ENCODE data around the gene MAD2L1BP. TPM values are rescaled to one million over a fixed set of nuclear protein-coding genes. Genes with fewer than 3 reads are reported as not detected.

The MAD2L1BP gene
- total and polyA plus RNA-seq, 2 of the 13 experiments (the other 11 are each of a cell fraction or from before 2014, with no cell fraction given) = 54.2 to 55.5 TPM

- TF ChIP-seq AKNA (CRISPR knock-in tag; IDR thresholded peaks at IDR 0.05; ENCODE audit: borderline replicate concordance) = no peak
- TF ChIP-seq LRRFIP1 (CRISPR knock-in tag; conservative IDR thresholded peaks at IDR 0.05) = no peak
- no peak for TF ChIP-seq GLI4 (CRISPR knock-in tag; IDR thresholded peaks at IDR 0.05; ENCODE audit: borderline replicate concordance)
- no peak for TF ChIP-seq ZNF260 (CRISPR knock-in tag; IDR thresholded peaks at IDR 0.05; ENCODE audit: borderline replicate concordance, low read depth)
- TF ChIP-seq ZNF772 (CRISPR knock-in tag; IDR thresholded peaks at IDR 0.05) = no peak; the same call in 1 of the 2 replicates
- peak; percentile 86; the same call in 1 of the 2 replicates for TF ChIP-seq ZNF275 (CRISPR knock-in tag; IDR thresholded peaks at IDR 0.05; ENCODE audit: borderline replicate concordance)
- TF ChIP-seq ZNF282 (IDR thresholded peaks at IDR 0.05; ENCODE audit: partially characterized antibody) = no peak
- TF ChIP-seq PLRG1 (conservative IDR thresholded peaks at IDR 0.05) = no peak
- peak; percentile 92 for TF ChIP-seq ZMYM3 (CRISPR knock-in tag; IDR thresholded peaks at IDR 0.05)
- no peak for TF ChIP-seq ZNF3 (CRISPR knock-in tag; IDR thresholded peaks at IDR 0.05)
- peak; percentile 57; the same call in 1 of the 2 replicates for TF ChIP-seq GATA4 (IDR thresholded peaks at IDR 0.05; ENCODE audit: borderline replicate concordance, low read depth)
- TF ChIP-seq ZNF780A (CRISPR knock-in tag; IDR thresholded peaks at IDR 0.05) = no peak
- TF ChIP-seq CC2D1A (CRISPR knock-in tag; IDR thresholded peaks at IDR 0.05) = peak; percentile 54; the same call in 1 of the 2 replicates
- peak; percentile 62; the same call in 1 of the 2 replicates for TF ChIP-seq ARID4A (CRISPR knock-in tag; IDR thresholded peaks at IDR 0.05; ENCODE audit: borderline replicate concordance)
Measured at GRCh38 chr6:43671801-43672690, 36.4 kb downstream of the MAD2L1BP start (continued).
